ENCODE measurements around the gene TMEM184B.
A peak's percentile ranks its signal among the peaks of the same experiment; 100 is the strongest.

Gene TMEM184B

GRCh38 chr22:38272373-38273134 lies at the start of gene TMEM184B:
TSS of gene TMEM184B (minus strand) at chr22:38273010. CDS start at chr22:38247961, 25,049 bp downstream.
- peak in 1 of 2 donors; percentile 80 for DNase-seq

GRCh38 chr22:38320605-38321402 lies 48.0 kb upstream of the TMEM184B start:
- no peak for DNase-seq

- no peak for DNase-seq
Observed at GRCh38 chr22:38318792-38319773, 46.3 kb upstream of the TMEM184B start.

GRCh38 chr22:38317995-38318715 lies 45.3 kb upstream of the TMEM184B start:
- DNase-seq = no peak

- DNase-seq = peak in 1 of 2 donors; percentile 29
Observed at GRCh38 chr22:38317122-38317994, 44.5 kb upstream of the TMEM184B start, which contains the start of gene CSNK1E. TSS of gene CSNK1E (minus strand) at chr22:38317433. CDS start at chr22:38314157, 3,276 bp downstream.

GRCh38 chr22:38316364-38317121 lies 43.7 kb upstream of the TMEM184B start:
- DNase-seq = peak; percentile 11 to 43

GRCh38 chr22:38315823-38316363 lies 43.1 kb upstream of the TMEM184B start:
- DNase-seq = no peak

- no peak for DNase-seq
Observed at GRCh38 chr22:38314933-38315822, 42.4 kb upstream of the TMEM184B start.

GRCh38 chr22:38314051-38314932 lies 41.5 kb upstream of the TMEM184B start:
- DNase-seq = no peak

- DNase-seq = no peak
Observed at GRCh38 chr22:38313384-38313955, 40.7 kb upstream of the TMEM184B start.

GRCh38 chr22:38312261-38312800 lies 39.5 kb upstream of the TMEM184B start:
- DNase-seq = no peak

GRCh38 chr22:38311323-38311620 lies 38.5 kb upstream of the TMEM184B start:
- peak in 1 of 2 donors; percentile 11 for DNase-seq

GRCh38 chr22:38310518-38311322 lies 37.9 kb upstream of the TMEM184B start:
- DNase-seq = no peak

- DNase-seq = no peak
Observed at GRCh38 chr22:38309614-38310517, 37.1 kb upstream of the TMEM184B start.
